Neutrophil (primary cell): ENCODE measurements around the gene ENG.

ENCODE experiments used
- H3K27ac ChIP-seq: fragments of 200-600 bp; sonication (generic); 2 replicates; pipeline ENCODE4 v1.5.1; 2016; ENCODE audit warnings: mild to moderate bottlenecking, moderate library complexity
- H3K27me3 ChIP-seq: fragments of 200-600 bp; sonication (generic); 2 replicates; pipeline ENCODE4 v1.6.0; 2016; ENCODE audit warnings: mild to moderate bottlenecking
- H3K36me3 ChIP-seq: fragments of 200-600 bp; sonication (generic); 2 replicates; pipeline ENCODE4 v1.5.1; 2017
- H3K4me1 ChIP-seq, 2 experiments: fragments of 200-600 bp in 1 of 2; sonication (generic) in 1 of 2; 1 replicate in 1 of 2; 2 replicates in 1 of 2; pipeline versions ENCODE4 v1.5.1 to v1.6.1; 2013 to 2016; ENCODE audit warnings: low read depth in 1 of 2, low read length in 1 of 2, mild to moderate bottlenecking in 1 of 2, moderate library complexity in 1 of 2; ENCODE audit not compliant: control insufficient read depth in 1 of 2, insufficient read depth in 1 of 2
- H3K4me3 ChIP-seq, 2 experiments: fragments of 200-600 bp in 1 of 2; sonication (generic) in 1 of 2; 1 replicate in 1 of 2; 2 replicates in 1 of 2; pipeline ENCODE4 v1.5.1; 2013 to 2016; ENCODE audit warnings: low read depth in 1 of 2, low read length in 1 of 2, mild to moderate bottlenecking in 1 of 2, moderate library complexity in 1 of 2
- H3K9me3 ChIP-seq: fragments of 200-600 bp; sonication (generic); 2 replicates; pipeline ENCODE4 v1.5.1; 2016
- TF ChIP-seq, protein P1 (sequence below): fragments of 200-600 bp; sonication (generic); IDR thresholded peaks from 2 replicates; pipeline ENCODE4 v1.5.1; 2016; ENCODE audit warnings: antibody characterized with exemption

ENG gene

DNA sequence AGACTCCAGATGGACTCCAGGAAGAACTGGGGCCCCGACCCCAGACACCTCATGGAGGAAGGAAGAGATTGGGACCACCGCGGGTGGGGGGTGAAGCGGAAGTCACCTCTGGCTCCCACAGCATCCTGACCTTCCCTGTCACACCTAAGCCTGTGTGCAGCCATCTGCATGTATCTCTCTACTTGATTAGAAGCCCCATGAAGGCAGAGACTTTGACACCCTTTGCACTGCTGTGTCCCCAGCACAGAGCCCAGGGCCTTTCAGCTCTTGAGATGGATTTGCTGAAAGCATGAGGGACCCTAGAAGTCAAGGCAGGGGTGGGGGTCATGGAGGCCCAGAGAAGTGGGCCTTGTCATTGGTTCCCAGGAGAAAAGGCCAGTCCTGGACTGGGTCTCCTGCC lies 2.8 kb upstream of the ENG start:
- Histone ChIP-seq H3K27me3 (peaks cover 15% of the 10 kb centered on the region), H3K27ac (no peak overlapping the region), H3K36me3 (no peaks in the 10 kb centered on the region), H3K9me3 (no peaks in the 10 kb centered on the region), H3K4me3 (no peak overlapping the region), H3K4me1 (peaks cover 25 to 26% of the 10 kb centered on the region in 2 experiments)
- TF ChIP-seq, protein P1, sequence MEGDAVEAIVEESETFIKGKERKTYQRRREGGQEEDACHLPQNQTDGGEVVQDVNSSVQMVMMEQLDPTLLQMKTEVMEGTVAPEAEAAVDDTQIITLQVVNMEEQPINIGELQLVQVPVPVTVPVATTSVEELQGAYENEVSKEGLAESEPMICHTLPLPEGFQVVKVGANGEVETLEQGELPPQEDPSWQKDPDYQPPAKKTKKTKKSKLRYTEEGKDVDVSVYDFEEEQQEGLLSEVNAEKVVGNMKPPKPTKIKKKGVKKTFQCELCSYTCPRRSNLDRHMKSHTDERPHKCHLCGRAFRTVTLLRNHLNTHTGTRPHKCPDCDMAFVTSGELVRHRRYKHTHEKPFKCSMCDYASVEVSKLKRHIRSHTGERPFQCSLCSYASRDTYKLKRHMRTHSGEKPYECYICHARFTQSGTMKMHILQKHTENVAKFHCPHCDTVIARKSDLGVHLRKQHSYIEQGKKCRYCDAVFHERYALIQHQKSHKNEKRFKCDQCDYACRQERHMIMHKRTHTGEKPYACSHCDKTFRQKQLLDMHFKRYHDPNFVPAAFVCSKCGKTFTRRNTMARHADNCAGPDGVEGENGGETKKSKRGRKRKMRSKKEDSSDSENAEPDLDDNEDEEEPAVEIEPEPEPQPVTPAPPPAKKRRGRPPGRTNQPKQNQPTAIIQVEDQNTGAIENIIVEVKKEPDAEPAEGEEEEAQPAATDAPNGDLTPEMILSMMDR, result no peak

DNA sequence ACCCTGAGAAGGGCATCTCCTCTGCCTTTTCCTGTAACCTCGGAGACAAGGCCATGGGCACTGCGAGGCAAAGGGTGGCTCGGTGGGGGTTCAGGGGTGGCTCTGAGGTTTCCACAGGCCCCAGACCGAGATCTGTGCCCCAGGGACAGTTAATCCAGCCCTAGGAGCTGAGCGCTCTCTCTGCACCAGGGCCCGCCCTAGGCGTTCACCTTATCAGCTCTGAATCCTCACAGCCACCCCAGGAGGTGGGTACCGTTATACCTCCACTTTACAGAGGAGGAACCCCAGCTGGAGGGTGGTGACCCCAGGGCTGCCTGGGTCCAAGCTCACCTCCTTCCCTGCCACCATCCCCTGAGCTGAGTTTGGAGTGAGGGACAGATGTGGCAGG lies 2.3 kb upstream of the ENG start:
- Histone ChIP-seq H3K4me3 (no peak overlapping the region), H3K36me3 (no peaks in the 10 kb centered on the region), H3K4me1 (peaks cover 20 to 21% of the 10 kb centered on the region in 2 experiments), H3K27ac (no peak overlapping the region), H3K9me3 (no peaks in the 10 kb centered on the region), H3K27me3 (peaks cover 15% of the 10 kb centered on the region)
- TF ChIP-seq, protein P1, result no peak

DNA sequence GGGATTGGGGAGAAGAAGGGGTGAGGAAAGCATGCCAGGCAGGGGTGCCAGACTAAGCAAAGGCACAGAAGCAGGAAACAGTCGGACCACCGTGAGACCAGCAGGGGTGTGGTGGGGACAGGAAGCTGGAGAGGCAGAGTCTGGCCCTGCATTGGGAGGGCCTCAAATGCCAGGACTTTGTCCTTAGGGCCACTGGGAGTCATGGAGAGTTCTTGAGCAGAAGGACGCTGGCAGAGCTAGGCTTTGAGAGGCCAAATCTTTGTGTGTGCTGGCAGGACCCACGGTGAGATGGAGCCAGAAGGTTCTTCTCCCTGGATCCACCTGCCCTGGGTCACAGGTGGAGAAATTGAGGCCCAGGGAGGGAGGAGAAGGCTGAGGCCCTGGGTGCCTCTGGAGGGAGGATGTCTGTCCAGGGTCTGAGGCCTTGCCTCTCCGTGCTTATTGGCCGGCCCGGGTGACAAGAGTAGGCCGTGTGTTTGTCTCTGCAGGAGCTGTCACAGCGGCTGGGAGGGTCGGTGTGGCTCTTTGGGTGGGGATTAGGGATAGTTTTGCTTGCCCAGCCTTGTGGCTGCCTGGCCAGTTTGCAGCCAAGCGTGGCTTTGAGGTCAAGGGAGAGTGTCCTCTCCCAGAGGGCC lies 1.8 kb upstream of the ENG start:
- H3K4me1 ChIP-seq, result peaks cover 15 to 16% of the 10 kb centered on the region in 2 experiments
- H3K36me3 ChIP-seq, result no peaks in the 10 kb centered on the region
- no peak overlapping the region for H3K4me3 ChIP-seq
- TF ChIP-seq, protein P1, result no peak
- no peaks in the 10 kb centered on the region for H3K9me3 ChIP-seq
- H3K27me3 ChIP-seq, result peaks cover 15% of the 10 kb centered on the region
- no peak overlapping the region for H3K27ac ChIP-seq

DNA sequence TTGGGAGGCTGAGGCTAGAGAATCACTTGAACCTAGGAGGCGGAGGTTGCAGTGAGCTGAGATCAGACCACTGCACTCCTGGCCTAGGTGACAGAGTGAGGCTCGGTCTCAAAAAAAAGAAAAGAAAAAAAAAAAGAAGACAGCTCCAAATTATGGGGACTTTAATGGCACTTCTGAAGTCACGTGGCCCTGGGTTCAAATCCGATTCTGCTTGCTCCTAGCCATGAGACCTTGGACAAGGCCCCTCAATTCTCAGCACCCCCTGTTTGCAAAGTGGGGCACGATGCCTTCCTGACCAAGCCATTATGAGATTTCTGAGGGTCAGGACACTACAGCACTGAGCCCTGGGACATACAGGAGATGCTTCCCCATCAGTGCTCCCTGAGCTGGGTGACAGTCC lies 1.1 kb upstream of the ENG start:
- TF ChIP-seq, protein P1, result no peak
- Histone ChIP-seq H3K27me3 (peaks cover 15% of the 10 kb centered on the region), H3K27ac (no peak overlapping the region), H3K4me1 (peaks cover 12 to 13% of the 10 kb centered on the region in 2 experiments), H3K36me3 (no peaks in the 10 kb centered on the region), H3K9me3 (no peaks in the 10 kb centered on the region), H3K4me3 (no peak overlapping the region)

DNA sequence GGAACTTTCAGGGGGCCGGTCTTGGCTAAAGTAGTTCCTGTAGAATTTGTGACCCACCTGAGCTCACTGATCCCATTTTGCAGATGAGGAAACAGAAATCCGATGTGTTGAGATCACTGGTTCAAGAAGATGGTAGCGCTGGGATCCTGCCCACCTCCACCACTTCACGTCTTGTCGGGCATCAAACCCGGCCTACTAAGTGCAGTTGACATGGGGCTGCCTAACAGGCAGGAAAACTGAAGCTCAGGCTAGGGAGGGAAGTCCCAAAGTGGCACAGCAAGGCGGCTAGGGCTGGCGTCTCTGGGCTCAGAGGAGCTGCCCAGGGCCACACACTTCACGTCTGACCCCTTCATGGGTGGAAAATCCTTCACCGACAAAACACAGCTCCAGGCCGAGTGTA lies 502 bp upstream of the ENG start:
- no peak overlapping the region for H3K4me3 ChIP-seq
- TF ChIP-seq, protein P1, result no peak
- H3K27ac ChIP-seq, result no peak overlapping the region
- H3K9me3 ChIP-seq, result no peaks in the 10 kb centered on the region
- H3K27me3 ChIP-seq, result peaks cover 15% of the 10 kb centered on the region
- no peaks in the 10 kb centered on the region for H3K36me3 ChIP-seq
- peaks cover 12 to 13% of the 10 kb centered on the region in 2 experiments for H3K4me1 ChIP-seq
